ENCODE results near the gene TENM3. TPM values are rescaled to one million over a fixed set of nuclear protein-coding genes. Genes with fewer than 3 reads are reported as not detected.

TENM3 gene
- total and polyA plus RNA-seq, 2 experiments from 2014 or later: 16.1 to 70.9 TPM

DNA sequence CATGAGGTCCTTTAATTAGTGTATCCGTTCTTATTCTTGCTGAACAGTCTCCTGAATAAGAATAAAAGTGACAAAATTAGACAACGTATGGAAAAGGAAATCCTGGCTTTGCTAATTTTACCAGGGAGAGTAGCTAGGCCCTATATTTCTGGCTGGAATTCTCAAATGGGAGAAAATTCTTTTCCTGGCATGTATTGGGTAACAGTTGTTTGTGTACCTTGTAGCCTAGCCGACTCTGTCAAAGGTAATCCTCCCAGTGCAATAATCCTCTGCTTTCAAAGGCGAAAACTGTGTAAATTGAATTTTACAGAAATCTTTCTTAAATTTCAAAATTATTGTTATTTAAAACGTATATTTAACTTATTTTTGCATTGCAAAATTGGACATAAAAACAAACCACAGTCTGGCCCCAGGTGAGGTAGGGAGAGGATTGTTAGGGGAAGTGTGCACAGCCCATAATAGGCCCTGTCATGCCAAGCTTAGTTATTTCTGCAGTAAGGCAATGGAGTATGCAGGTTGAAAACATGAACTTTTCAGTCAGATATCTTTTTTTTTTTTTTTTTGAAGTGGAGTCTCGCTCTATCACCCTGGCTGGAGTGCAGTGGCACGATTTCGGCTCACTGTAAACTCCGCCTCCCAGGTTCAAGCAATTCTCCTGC is 18.9 kb upstream of the TENM3 start:
- no peak for TF ChIP-seq EZH2 (IDR thresholded peaks at IDR 0.05; ENCODE audit: borderline replicate concordance)
- no peak for TF ChIP-seq EZH2phosphoT487 (IDR thresholded peaks at IDR 0.05; ENCODE audit: low read depth, severe bottlenecking, unreplicated experiment)
- TF ChIP-seq, protein P1, sequence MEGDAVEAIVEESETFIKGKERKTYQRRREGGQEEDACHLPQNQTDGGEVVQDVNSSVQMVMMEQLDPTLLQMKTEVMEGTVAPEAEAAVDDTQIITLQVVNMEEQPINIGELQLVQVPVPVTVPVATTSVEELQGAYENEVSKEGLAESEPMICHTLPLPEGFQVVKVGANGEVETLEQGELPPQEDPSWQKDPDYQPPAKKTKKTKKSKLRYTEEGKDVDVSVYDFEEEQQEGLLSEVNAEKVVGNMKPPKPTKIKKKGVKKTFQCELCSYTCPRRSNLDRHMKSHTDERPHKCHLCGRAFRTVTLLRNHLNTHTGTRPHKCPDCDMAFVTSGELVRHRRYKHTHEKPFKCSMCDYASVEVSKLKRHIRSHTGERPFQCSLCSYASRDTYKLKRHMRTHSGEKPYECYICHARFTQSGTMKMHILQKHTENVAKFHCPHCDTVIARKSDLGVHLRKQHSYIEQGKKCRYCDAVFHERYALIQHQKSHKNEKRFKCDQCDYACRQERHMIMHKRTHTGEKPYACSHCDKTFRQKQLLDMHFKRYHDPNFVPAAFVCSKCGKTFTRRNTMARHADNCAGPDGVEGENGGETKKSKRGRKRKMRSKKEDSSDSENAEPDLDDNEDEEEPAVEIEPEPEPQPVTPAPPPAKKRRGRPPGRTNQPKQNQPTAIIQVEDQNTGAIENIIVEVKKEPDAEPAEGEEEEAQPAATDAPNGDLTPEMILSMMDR (IDR thresholded peaks at IDR 0.05; ENCODE audit: poor library complexity): no peak
- Histone ChIP-seq H2AFZ (no peak overlapping the region), H3K27ac (no peak overlapping the region), H3K27me3 (no peaks in the 10 kb centered on the region), H3K9me3 (ENCODE audit: low read depth) (no peaks in the 10 kb centered on the region), H3K4me3 (no peak overlapping the region), H3K4me1 (ENCODE audit: insufficient read depth) (no peaks in the 10 kb centered on the region), H3K79me2 (no peaks in the 10 kb centered on the region), H4K20me1 (ENCODE audit: insufficient read depth, poor library complexity, severe bottlenecking) (no peaks in the 10 kb centered on the region), H3K36me3 (replicated peaks; ENCODE audit: insufficient read depth, low read depth) (no peaks in the 10 kb centered on the region), H3K9me2 (replicated peaks; ENCODE audit: insufficient read depth) (no peaks in the 10 kb centered on the region), H3K4me2 (no peak overlapping the region)
- no peak for DNase-seq (ENCODE audit: low spot score)
- WGBS (ENCODE audit: low lambda C conversion rate, missing lambda C conversion rate): 93% methylated on average over 9 of the region's 9 CpGs

DNA sequence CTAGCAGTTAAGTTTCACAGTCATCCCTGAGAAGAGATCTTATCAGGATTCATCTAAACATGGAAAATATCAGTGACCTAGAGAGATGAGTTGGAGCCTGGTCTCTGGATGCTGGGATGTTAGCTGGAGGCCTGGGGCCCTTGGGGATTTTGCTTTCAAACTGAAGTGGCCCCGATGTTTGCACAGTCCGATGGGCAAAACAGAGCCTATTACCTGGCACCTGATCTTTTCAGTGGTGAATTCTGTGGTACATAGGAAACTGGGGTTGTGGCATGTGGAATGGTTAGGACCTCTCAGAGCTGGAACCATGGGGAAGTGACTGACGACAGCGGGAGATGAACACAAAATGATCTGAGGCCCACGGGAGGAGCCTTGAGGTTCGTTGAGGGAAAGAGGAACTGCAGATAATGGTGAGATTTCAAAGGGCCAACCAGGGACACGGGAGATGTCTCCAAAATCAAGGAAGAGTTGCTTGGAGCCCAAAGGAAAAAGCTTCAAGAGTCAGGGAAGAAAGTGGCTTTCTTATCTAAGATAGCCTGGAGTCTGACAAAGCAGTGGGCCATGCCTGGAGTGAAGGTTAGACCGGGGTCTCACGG is 17.8 kb upstream of the TENM3 start:
- Histone ChIP-seq H3K9me3 (ENCODE audit: low read depth) (no peaks in the 10 kb centered on the region), H2AFZ (no peak overlapping the region), H3K9me2 (replicated peaks; ENCODE audit: insufficient read depth) (no peaks in the 10 kb centered on the region), H3K4me1 (ENCODE audit: insufficient read depth) (no peaks in the 10 kb centered on the region), H3K36me3 (replicated peaks; ENCODE audit: insufficient read depth, low read depth) (no peaks in the 10 kb centered on the region), H3K27ac (no peak overlapping the region), H3K4me3 (no peak overlapping the region), H4K20me1 (ENCODE audit: insufficient read depth, poor library complexity, severe bottlenecking) (no peaks in the 10 kb centered on the region), H3K79me2 (no peaks in the 10 kb centered on the region), H3K4me2 (no peak overlapping the region), H3K27me3 (no peaks in the 10 kb centered on the region)
- TF ChIP-seq, protein P1 (IDR thresholded peaks at IDR 0.05; ENCODE audit: poor library complexity): no peak
- no peak for TF ChIP-seq EZH2phosphoT487 (IDR thresholded peaks at IDR 0.05; ENCODE audit: low read depth, severe bottlenecking, unreplicated experiment)
- TF ChIP-seq EZH2 (IDR thresholded peaks at IDR 0.05; ENCODE audit: borderline replicate concordance): no peak
- DNase-seq (ENCODE audit: low spot score): no peak
- WGBS (ENCODE audit: low lambda C conversion rate, missing lambda C conversion rate): 87% methylated on average over 9 of the region's 9 CpGs

DNA sequence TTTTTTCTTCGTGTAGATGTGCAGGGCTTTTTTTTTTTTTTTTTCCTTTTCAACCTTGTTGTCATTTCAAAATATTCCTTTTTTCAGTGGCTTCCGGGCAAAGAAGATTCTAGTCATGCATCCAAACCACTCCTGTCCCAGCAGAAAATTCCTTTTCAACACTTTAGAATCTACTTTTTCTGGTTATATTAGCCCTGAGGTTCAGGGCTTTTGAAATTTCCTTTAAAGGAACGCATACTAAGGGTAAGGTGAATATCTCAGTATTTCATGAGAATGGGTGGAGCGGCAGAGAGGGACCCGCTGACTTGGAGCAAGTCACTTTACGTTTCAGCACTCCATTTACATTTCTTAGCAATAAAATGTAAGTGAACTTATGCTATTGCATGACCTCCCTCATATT is 15.6 kb upstream of the TENM3 start:
- Histone ChIP-seq H3K36me3 (replicated peaks; ENCODE audit: insufficient read depth, low read depth) (no peaks in the 10 kb centered on the region), H3K9me3 (ENCODE audit: low read depth) (no peaks in the 10 kb centered on the region), H2AFZ (no peak overlapping the region), H3K4me1 (ENCODE audit: insufficient read depth) (no peaks in the 10 kb centered on the region), H3K9me2 (replicated peaks; ENCODE audit: insufficient read depth) (no peaks in the 10 kb centered on the region), H3K27me3 (no peaks in the 10 kb centered on the region), H3K4me2 (no peak overlapping the region), H4K20me1 (ENCODE audit: insufficient read depth, poor library complexity, severe bottlenecking) (no peaks in the 10 kb centered on the region), H3K27ac (no peak overlapping the region), H3K4me3 (no peak overlapping the region), H3K79me2 (no peaks in the 10 kb centered on the region)
- WGBS (ENCODE audit: low lambda C conversion rate, missing lambda C conversion rate): 95% methylated on average over 6 of the region's 6 CpGs
- no peak for TF ChIP-seq EZH2phosphoT487 (IDR thresholded peaks at IDR 0.05; ENCODE audit: low read depth, severe bottlenecking, unreplicated experiment)
- TF ChIP-seq, protein P1 (IDR thresholded peaks at IDR 0.05; ENCODE audit: poor library complexity): no peak
- TF ChIP-seq EZH2 (IDR thresholded peaks at IDR 0.05; ENCODE audit: borderline replicate concordance): no peak
- DNase-seq (ENCODE audit: low spot score): no peak

Data from hepatocyte (in vitro differentiated cells).